Right ventricle myocardium inferior (tissue), 1 donor: ENCODE measurements around the gene ZNF148. TPM values are rescaled to one million over a fixed set of nuclear protein-coding genes. Genes with fewer than 3 reads are reported as not detected.
"Not testable (repeated sequence)": the region's sequence is repeated elsewhere in the genome, so short reads cannot be mapped to it uniquely, and the experiment has no call there.

Source experiments
- ATAC-seq: fragments of 200-7000 bp; cut with Tn5 transposase; one replicate; pipeline ENCODE4 v1.9.1; 2020; ENCODE audit warnings: mild to moderate bottlenecking, moderate library complexity
- DNase-seq: peaks from one replicate; pipeline ENCODE4 v3.0.0; 2021; ENCODE audit errors: missing footprints
- intact Hi-C: fragments of 100-400 bp; cut with DNase I; formaldehyde crosslinking; loops from one replicate; pipeline ENCODE4 v1.11.0; 2022
- long read RNA-seq: library from polyadenylated mRNA; unstranded; transcript quantifications from one replicate; pipeline ENCODE4 v2.0.0, GENCODE V29; 2021
- total RNA-seq: library from RNA; stranded (reverse); fragmentation: NEBNext Ultra II Directional; extraction: Animal tissue kit (Norgen Biotek cat#: 25700); gene quantifications from one replicate; pipeline ENCODE4 v1.2.1, GENCODE V29; 2021
- donor health status: DM: no; HTN: yes; CAD: no; lungs with severe emphysema.

ZNF148 gene
- 43.7 TPM for total RNA-seq
- long read RNA-seq, full-length matches to known transcripts: 1 of 6 reads
- long read RNA-seq, partial matches to known transcripts: 0 of 6 reads
- long read RNA-seq, other reads (novel, unspliced or antisense): 5 of 6 reads

GRCh38 chr3:125374996-125375941 lies at the start of gene ZNF148:
ZNF148 (minus strand) TSS chr3:125375325; CDS start chr3:125313640, 61,685 bp downstream.
- intact Hi-C loops: loop anchor here (5.0 to 10.0 kb wide), 2 partner anchors 88 to 380 kb away; no protein-coding TSS in a partner anchor
- peak; percentile 98 for DNase-seq
- ATAC-seq: peak; percentile 100

- ATAC-seq: no peak
- DNase-seq: no peak
- intact Hi-C loops: no loop called here
These were observed 43.2 kb upstream of the ZNF148 start for GRCh38 chr3:125418306-125418705.

- DNase-seq: no peak
- intact Hi-C loops: no loop called here
- no peak for ATAC-seq
These were observed 41.1 kb upstream of the ZNF148 start for GRCh38 chr3:125416235-125416634.

GRCh38 chr3:125414669-125415068 lies 39.5 kb upstream of the ZNF148 start:
- ATAC-seq (no peak), DNase-seq (no peak)
- intact Hi-C loops: no loop called here

- intact Hi-C loops: no loop called here
- ATAC-seq: no peak
These were observed 35.8 kb upstream of the ZNF148 start for GRCh38 chr3:125410922-125411321.

GRCh38 chr3:125406070-125406469 lies 30.9 kb upstream of the ZNF148 start:
- no peak for DNase-seq
- intact Hi-C loops: no loop called here
- no peak for ATAC-seq

More at GRCh38 chr3:125410922-125411321, 35.8 kb upstream of the ZNF148 start:
- DNase-seq: no peak

GRCh38 chr3:125405515-125405914 lies 30.4 kb upstream of the ZNF148 start:
- DNase-seq, intact Hi-C loops, ATAC-seq: not testable (repeated sequence)

GRCh38 chr3:125403789-125404188 lies 28.7 kb upstream of the ZNF148 start:
- no peak for ATAC-seq
- intact Hi-C loops: no loop called here
- no peak for DNase-seq

GRCh38 chr3:125402639-125403038 lies 27.5 kb upstream of the ZNF148 start:
- intact Hi-C loops: no loop called here
- ATAC-seq: no peak
- no peak for DNase-seq

- no peak for ATAC-seq
- no peak for DNase-seq
- intact Hi-C loops: no loop called here
These were observed 26.3 kb upstream of the ZNF148 start for GRCh38 chr3:125401402-125401801.

- intact Hi-C loops: no loop called here
These were observed 23.8 kb upstream of the ZNF148 start for GRCh38 chr3:125398952-125399351.

GRCh38 chr3:125395091-125395490 lies 20.0 kb upstream of the ZNF148 start:
- DNase-seq (no peak), ATAC-seq (no peak)
- intact Hi-C loops: no loop called here

More at GRCh38 chr3:125398952-125399351, 23.8 kb upstream of the ZNF148 start:
- ATAC-seq (no peak), DNase-seq (no peak)

GRCh38 chr3:125394406-125394805 lies 19.3 kb upstream of the ZNF148 start:
- intact Hi-C loops: no loop called here
- ATAC-seq (no peak), DNase-seq (no peak)

GRCh38 chr3:125389282-125389681 lies 14.2 kb upstream of the ZNF148 start:
- ATAC-seq: no peak

GRCh38 chr3:125388369-125388768 lies 13.2 kb upstream of the ZNF148 start:
- ATAC-seq, DNase-seq, intact Hi-C loops: not testable (repeated sequence)

More at GRCh38 chr3:125389282-125389681, 14.2 kb upstream of the ZNF148 start:
- intact Hi-C loops: no loop called here
- no peak for DNase-seq

GRCh38 chr3:125386811-125387210 lies 11.7 kb upstream of the ZNF148 start:
- DNase-seq (no peak), ATAC-seq (no peak)
- intact Hi-C loops: no loop called here

- intact Hi-C loops: no loop called here
- ATAC-seq (no peak), DNase-seq (no peak)
These were observed 8.6 kb upstream of the ZNF148 start for GRCh38 chr3:125383744-125384143.

GRCh38 chr3:125382298-125382697 lies 7.2 kb upstream of the ZNF148 start:
- no peak for ATAC-seq
- DNase-seq: no peak
- intact Hi-C loops: no loop called here

- intact Hi-C loops: no loop called here
- ATAC-seq (no peak), DNase-seq (no peak)
These were observed 6.6 kb upstream of the ZNF148 start for GRCh38 chr3:125381743-125382142.

GRCh38 chr3:125381314-125381713 lies 6.2 kb upstream of the ZNF148 start:
- DNase-seq (no peak), ATAC-seq (no peak)
- intact Hi-C loops: no loop called here
